ENCODE results near the gene SLC1A2. TPM values are rescaled to one million over a fixed set of nuclear protein-coding genes. Genes with fewer than 3 reads are reported as not detected.

The SLC1A2 gene
- total RNA-seq, 1 experiment from 2014 or later = 0.50 TPM

DNA sequence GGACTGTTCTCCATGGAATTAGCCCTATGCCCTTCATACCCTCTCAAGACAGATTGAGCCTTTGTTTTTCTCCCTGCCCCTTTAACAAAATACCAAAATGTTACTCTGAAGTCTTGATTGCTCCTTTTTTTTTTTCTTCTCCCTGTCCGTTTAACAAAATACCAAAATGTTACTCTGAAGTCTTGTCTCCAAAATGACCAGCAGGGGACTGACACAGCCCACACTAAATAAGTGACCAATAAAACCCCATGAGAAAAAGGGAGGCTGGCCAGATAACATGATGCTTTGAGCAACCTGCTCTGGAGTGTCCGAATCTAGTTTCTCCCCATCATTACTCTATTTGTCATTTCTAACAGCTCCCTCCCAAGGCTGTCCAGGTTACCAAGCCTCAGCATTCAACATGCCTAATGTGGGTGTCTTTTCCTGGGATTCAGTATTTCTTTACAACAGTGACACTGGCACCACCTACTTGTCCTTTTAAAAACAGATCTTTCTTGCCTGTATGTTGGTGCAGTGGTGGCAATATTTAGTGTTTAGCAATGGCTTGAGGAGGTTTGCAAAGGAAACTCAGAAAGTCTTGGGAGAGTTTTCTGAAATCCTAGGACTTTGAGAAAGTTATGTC, 42.7 kb upstream of the SLC1A2 start (continued):
- TF ChIP-seq, protein P1, sequence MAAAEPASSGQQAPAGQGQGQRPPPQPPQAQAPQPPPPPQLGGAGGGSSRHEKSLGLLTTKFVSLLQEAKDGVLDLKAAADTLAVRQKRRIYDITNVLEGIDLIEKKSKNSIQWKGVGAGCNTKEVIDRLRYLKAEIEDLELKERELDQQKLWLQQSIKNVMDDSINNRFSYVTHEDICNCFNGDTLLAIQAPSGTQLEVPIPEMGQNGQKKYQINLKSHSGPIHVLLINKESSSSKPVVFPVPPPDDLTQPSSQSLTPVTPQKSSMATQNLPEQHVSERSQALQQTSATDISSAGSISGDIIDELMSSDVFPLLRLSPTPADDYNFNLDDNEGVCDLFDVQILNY (CRISPR knock-in tag; IDR thresholded peaks at IDR 0.05) = no peak
- TF ChIP-seq, protein P2, sequence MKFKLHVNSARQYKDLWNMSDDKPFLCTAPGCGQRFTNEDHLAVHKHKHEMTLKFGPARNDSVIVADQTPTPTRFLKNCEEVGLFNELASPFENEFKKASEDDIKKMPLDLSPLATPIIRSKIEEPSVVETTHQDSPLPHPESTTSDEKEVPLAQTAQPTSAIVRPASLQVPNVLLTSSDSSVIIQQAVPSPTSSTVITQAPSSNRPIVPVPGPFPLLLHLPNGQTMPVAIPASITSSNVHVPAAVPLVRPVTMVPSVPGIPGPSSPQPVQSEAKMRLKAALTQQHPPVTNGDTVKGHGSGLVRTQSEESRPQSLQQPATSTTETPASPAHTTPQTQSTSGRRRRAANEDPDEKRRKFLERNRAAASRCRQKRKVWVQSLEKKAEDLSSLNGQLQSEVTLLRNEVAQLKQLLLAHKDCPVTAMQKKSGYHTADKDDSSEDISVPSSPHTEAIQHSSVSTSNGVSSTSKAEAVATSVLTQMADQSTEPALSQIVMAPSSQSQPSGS (CRISPR knock-in tag; IDR thresholded peaks at IDR 0.05; ENCODE audit: borderline replicate concordance, low read depth) = no peak
- no peak for TF ChIP-seq ZBTB21 (CRISPR knock-in tag; IDR thresholded peaks at IDR 0.05; ENCODE audit: borderline replicate concordance)

DNA sequence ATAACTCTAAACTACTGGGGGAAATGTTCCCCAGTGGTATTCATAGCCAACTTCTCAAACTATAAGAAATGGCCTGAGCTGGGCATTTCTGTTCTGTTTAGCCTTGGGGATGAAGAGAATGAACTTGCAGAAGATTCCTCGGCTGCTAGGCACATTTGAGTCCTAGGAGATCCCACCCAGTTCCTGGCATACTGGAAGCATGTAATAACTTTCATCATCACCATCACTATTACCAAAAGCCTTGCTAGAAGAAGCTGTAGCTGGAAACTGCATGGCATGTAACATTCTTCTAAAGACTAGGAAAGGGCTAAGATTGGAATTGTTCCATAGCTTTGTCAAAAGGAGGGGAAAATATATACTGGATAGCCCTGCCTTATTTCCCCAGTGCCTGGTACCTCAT, 40.1 kb upstream of the SLC1A2 start:
- ATAC-seq = no peak
- POLR2A ChIA-PET = no interaction called here
- CTCF ChIA-PET = no interaction called here
- no peaks in the 10 kb centered on the region for H3K9me3 Mint-ChIP-seq
- TF ChIP-seq TCF7 (CRISPR knock-in tag; IDR thresholded peaks at IDR 0.05; ENCODE audit: low read depth) = no peak
- TF ChIP-seq FOXP1 (CRISPR knock-in tag; IDR thresholded peaks at IDR 0.05; ENCODE audit: borderline replicate concordance) = no peak
- TF ChIP-seq, protein P3, sequence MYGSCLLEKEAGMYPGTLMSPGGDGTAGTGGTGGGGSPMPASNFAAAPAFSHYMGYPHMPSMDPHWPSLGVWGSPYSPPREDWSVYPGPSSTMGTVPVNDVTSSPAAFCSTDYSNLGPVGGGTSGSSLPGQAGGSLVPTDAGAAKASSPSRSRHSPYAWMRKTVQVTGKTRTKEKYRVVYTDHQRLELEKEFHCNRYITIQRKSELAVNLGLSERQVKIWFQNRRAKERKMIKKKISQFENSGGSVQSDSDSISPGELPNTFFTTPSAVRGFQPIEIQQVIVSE (CRISPR knock-in tag; IDR thresholded peaks at IDR 0.05; ENCODE audit: borderline replicate concordance) = no peak
- TF ChIP-seq, protein P4, sequence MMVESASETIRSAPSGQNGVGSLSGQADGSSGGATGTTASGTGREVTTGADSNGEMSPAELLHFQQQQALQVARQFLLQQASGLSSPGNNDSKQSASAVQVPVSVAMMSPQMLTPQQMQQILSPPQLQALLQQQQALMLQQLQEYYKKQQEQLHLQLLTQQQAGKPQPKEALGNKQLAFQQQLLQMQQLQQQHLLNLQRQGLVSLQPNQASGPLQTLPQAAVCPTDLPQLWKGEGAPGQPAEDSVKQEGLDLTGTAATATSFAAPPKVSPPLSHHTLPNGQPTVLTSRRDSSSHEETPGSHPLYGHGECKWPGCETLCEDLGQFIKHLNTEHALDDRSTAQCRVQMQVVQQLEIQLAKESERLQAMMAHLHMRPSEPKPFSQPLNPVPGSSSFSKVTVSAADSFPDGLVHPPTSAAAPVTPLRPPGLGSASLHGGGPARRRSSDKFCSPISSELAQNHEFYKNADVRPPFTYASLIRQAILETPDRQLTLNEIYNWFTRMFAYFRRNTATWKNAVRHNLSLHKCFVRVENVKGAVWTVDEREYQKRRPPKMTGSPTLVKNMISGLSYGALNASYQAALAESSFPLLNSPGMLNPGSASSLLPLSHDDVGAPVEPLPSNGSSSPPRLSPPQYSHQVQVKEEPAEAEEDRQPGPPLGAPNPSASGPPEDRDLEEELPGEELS (CRISPR knock-in tag; IDR thresholded peaks at IDR 0.05) = no peak
- no peak for TF ChIP-seq ZBTB21 (CRISPR knock-in tag; IDR thresholded peaks at IDR 0.05; ENCODE audit: borderline replicate concordance)
- TF ChIP-seq ELF4 (CRISPR knock-in tag; IDR thresholded peaks at IDR 0.05; ENCODE audit: low read depth) = no peak
- no peak for TF ChIP-seq SP1 (CRISPR knock-in tag; conservative IDR thresholded peaks at IDR 0.05)
- TF ChIP-seq, protein P5, sequence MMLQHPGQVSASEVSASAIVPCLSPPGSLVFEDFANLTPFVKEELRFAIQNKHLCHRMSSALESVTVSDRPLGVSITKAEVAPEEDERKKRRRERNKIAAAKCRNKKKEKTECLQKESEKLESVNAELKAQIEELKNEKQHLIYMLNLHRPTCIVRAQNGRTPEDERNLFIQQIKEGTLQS (CRISPR knock-in tag; conservative IDR thresholded peaks at IDR 0.05) = no peak
- TF ChIP-seq, protein P6, sequence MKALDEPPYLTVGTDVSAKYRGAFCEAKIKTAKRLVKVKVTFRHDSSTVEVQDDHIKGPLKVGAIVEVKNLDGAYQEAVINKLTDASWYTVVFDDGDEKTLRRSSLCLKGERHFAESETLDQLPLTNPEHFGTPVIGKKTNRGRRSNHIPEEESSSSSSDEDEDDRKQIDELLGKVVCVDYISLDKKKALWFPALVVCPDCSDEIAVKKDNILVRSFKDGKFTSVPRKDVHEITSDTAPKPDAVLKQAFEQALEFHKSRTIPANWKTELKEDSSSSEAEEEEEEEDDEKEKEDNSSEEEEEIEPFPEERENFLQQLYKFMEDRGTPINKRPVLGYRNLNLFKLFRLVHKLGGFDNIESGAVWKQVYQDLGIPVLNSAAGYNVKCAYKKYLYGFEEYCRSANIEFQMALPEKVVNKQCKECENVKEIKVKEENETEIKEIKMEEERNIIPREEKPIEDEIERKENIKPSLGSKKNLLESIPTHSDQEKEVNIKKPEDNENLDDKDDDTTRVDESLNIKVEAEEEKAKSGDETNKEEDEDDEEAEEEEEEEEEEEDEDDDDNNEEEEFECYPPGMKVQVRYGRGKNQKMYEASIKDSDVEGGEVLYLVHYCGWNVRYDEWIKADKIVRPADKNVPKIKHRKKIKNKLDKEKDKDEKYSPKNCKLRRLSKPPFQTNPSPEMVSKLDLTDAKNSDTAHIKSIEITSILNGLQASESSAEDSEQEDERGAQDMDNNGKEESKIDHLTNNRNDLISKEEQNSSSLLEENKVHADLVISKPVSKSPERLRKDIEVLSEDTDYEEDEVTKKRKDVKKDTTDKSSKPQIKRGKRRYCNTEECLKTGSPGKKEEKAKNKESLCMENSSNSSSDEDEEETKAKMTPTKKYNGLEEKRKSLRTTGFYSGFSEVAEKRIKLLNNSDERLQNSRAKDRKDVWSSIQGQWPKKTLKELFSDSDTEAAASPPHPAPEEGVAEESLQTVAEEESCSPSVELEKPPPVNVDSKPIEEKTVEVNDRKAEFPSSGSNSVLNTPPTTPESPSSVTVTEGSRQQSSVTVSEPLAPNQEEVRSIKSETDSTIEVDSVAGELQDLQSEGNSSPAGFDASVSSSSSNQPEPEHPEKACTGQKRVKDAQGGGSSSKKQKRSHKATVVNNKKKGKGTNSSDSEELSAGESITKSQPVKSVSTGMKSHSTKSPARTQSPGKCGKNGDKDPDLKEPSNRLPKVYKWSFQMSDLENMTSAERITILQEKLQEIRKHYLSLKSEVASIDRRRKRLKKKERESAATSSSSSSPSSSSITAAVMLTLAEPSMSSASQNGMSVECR (CRISPR knock-in tag; IDR thresholded peaks at IDR 0.05; ENCODE audit: borderline replicate concordance) = no peak
- no peak for TF ChIP-seq TP53 (CRISPR knock-in tag; IDR thresholded peaks at IDR 0.05)
- no peak for TF ChIP-seq SMAD3 (CRISPR knock-in tag; IDR thresholded peaks at IDR 0.05; ENCODE audit: borderline replicate concordance)
- TF ChIP-seq, protein P7, sequence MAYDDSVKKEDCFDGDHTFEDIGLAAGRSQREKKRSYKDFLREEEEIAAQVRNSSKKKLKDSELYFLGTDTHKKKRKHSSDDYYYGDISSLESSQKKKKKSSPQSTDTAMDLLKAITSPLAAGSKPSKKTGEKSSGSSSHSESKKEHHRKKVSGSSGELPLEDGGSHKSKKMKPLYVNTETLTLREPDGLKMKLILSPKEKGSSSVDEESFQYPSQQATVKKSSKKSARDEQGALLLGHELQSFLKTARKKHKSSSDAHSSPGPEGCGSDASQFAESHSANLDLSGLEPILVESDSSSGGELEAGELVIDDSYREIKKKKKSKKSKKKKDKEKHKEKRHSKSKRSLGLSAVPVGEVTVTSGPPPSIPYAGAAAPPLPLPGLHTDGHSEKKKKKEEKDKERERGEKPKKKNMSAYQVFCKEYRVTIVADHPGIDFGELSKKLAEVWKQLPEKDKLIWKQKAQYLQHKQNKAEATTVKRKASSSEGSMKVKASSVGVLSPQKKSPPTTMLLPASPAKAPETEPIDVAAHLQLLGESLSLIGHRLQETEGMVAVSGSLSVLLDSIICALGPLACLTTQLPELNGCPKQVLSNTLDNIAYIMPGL (CRISPR knock-in tag; IDR thresholded peaks at IDR 0.05) = no peak
- TF ChIP-seq, protein P8, sequence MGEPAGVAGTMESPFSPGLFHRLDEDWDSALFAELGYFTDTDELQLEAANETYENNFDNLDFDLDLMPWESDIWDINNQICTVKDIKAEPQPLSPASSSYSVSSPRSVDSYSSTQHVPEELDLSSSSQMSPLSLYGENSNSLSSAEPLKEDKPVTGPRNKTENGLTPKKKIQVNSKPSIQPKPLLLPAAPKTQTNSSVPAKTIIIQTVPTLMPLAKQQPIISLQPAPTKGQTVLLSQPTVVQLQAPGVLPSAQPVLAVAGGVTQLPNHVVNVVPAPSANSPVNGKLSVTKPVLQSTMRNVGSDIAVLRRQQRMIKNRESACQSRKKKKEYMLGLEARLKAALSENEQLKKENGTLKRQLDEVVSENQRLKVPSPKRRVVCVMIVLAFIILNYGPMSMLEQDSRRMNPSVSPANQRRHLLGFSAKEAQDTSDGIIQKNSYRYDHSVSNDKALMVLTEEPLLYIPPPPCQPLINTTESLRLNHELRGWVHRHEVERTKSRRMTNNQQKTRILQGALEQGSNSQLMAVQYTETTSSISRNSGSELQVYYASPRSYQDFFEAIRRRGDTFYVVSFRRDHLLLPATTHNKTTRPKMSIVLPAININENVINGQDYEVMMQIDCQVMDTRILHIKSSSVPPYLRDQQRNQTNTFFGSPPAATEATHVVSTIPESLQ (CRISPR knock-in tag; IDR thresholded peaks at IDR 0.05) = no peak
- peaks cover 9% of the 10 kb centered on the region for H3K27me3 Mint-ChIP-seq (ENCODE audit: low read depth)
- no peak for DNase-seq (ENCODE audit: low spot score)
- H3K27ac Mint-ChIP-seq = no peak overlapping the region
- no peak overlapping the region for H3K4me3 Mint-ChIP-seq
- peaks cover 6% of the 10 kb centered on the region for H3K4me1 Mint-ChIP-seq
- H3K36me3 Mint-ChIP-seq = no peaks in the 10 kb centered on the region
